Renal cortical epithelial cell (primary cell): ENCODE results near the gene TMEM179. TPM values are rescaled to one million over a fixed set of nuclear protein-coding genes. Genes with fewer than 3 reads are reported as not detected.

ENCODE experiments used
- DNase-seq: peaks from one replicate; pipeline ENCODE4 v3.0.0-alpha.2; 2011; ENCODE audit warnings: low read depth
- total RNA-seq: library from RNA; depleted of rRNA; stranded (reverse); fragments of >200 nt; gene quantifications from 2 replicates; pipeline ENCODE4 v1.2.3, GENCODE V29; 2014

Gene TMEM179
- total RNA-seq, 1 donor from 2014 or later = not detected

GRCh38 chr14:104571246-104571645 is 33.3 kb downstream of the TMEM179 start:
- no peak for DNase-seq

- no peak for DNase-seq
These were observed 35.1 kb downstream of the TMEM179 start for GRCh38 chr14:104569435-104569834.

- no peak for DNase-seq
These were observed 36.0 kb downstream of the TMEM179 start for GRCh38 chr14:104568620-104569019.

GRCh38 chr14:104567957-104568225 is 36.7 kb downstream of the TMEM179 start:
- DNase-seq = no peak

GRCh38 chr14:104567141-104567956 is 37.2 kb downstream of the TMEM179 start:
- DNase-seq = no peak

GRCh38 chr14:104564744-104565679 is 39.6 kb downstream of the TMEM179 start:
- no peak for DNase-seq

- peak; percentile 16 for DNase-seq
These were observed 40.6 kb downstream of the TMEM179 start for GRCh38 chr14:104563742-104564615.

GRCh38 chr14:104563191-104563741 is 41.3 kb downstream of the TMEM179 start:
- no peak for DNase-seq

- no peak for DNase-seq
These were observed 42.0 kb downstream of the TMEM179 start for GRCh38 chr14:104562606-104563005.

- DNase-seq = no peak
These were observed 42.7 kb downstream of the TMEM179 start for GRCh38 chr14:104561632-104562495.

GRCh38 chr14:104561124-104561557 is 43.4 kb downstream of the TMEM179 start:
- DNase-seq = no peak

GRCh38 chr14:104560586-104560945 is 44.0 kb downstream of the TMEM179 start:
- no peak for DNase-seq

GRCh38 chr14:104559804-104560585 is 44.6 kb downstream of the TMEM179 start:
- no peak for DNase-seq

- DNase-seq = peak; percentile 76
These were observed 45.4 kb downstream of the TMEM179 start for GRCh38 chr14:104559028-104559803.

GRCh38 chr14:104558231-104559027 is 46.1 kb downstream of the TMEM179 start:
- peak; percentile 9 for DNase-seq

- DNase-seq = no peak
These were observed 46.8 kb downstream of the TMEM179 start for GRCh38 chr14:104557766-104558165.

- DNase-seq = no peak
These were observed 47.5 kb downstream of the TMEM179 start for GRCh38 chr14:104557086-104557485.
